GM12878 (cell line): ENCODE results near the gene HAVCR1.
"Not testable (repeated sequence)": the region's sequence is repeated elsewhere in the genome, so short reads cannot be mapped to it uniquely, and the experiment has no call there.

Experiments used
- E2F4 ChIP-seq: IDR thresholded peaks from 2 replicates; pipeline ENCODE4 v1.6.1; 2012; ENCODE audit warnings: low read depth, low read length, improper control_type of control experiment
- HDAC2 ChIP-seq: fragments of 200-600 bp; sonication (generic); IDR thresholded peaks from 2 replicates; pipeline ENCODE4 v1.6.1; 2017
- IRF3 ChIP-seq: fragments of 450-650 bp; IDR thresholded peaks from 2 replicates; pipeline ENCODE4 v1.6.1; 2014; ENCODE audit warnings: mild to moderate bottlenecking
- PAX8 ChIP-seq: fragments of 450-650 bp; IDR thresholded peaks from 2 replicates; pipeline ENCODE4 v1.6.1; 2017; ENCODE audit warnings: mild to moderate bottlenecking, moderate library complexity
- PML ChIP-seq: IDR thresholded peaks from 2 replicates; pipeline ENCODE4 v1.6.1; 2012; ENCODE audit warnings: low read length, inconsistent platforms
- SPI1 ChIP-seq: IDR thresholded peaks from 2 replicates; pipeline ENCODE4 v1.6.1; 2011; ENCODE audit warnings: low read depth, mild to moderate bottlenecking, low read length, moderate library complexity, borderline replicate concordance; ENCODE audit not compliant: insufficient read depth
- TF ChIP-seq, protein P1 (sequence below), 3 experiments: IDR thresholded peaks in 2 of 3; conservative IDR thresholded peaks in 1 of 3; 2 replicates each; pipeline ENCODE4 v1.5.1; 2011; ENCODE audit warnings: low read depth in 3 of 3, low read length in 3 of 3, mild to moderate bottlenecking in 3 of 3, control low read depth in 2 of 3, moderate library complexity in 2 of 3, inconsistent platforms in 1 of 3, mixed read lengths in 1 of 3; ENCODE audit not compliant: control insufficient read depth in 2 of 3, insufficient read depth in 1 of 3; ENCODE audit errors: extremely low read depth in 1 of 3

DNA sequence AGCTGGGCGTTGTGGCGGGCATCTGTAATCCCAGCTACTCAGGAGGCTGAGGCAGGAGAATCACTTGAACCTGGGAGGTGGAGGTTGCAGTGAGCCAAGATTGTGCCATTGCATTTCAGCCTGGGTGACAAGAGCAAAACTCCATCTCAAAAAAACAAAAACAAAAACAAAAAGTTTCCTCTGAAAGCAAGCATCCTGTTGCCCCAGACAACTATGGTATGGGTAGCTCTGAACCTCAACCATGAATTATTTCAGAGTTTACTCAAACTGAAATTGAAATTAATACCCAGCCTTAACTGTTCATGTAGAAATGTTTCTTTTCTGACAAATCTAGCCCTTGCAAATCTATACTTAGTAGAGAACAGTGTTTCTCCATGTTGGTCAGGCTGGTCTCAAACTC, 31.3 kb downstream of the HAVCR1 start:
- TF ChIP-seq, protein P1, sequence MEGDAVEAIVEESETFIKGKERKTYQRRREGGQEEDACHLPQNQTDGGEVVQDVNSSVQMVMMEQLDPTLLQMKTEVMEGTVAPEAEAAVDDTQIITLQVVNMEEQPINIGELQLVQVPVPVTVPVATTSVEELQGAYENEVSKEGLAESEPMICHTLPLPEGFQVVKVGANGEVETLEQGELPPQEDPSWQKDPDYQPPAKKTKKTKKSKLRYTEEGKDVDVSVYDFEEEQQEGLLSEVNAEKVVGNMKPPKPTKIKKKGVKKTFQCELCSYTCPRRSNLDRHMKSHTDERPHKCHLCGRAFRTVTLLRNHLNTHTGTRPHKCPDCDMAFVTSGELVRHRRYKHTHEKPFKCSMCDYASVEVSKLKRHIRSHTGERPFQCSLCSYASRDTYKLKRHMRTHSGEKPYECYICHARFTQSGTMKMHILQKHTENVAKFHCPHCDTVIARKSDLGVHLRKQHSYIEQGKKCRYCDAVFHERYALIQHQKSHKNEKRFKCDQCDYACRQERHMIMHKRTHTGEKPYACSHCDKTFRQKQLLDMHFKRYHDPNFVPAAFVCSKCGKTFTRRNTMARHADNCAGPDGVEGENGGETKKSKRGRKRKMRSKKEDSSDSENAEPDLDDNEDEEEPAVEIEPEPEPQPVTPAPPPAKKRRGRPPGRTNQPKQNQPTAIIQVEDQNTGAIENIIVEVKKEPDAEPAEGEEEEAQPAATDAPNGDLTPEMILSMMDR (IDR thresholded peaks at IDR 0.05 in 2 of 3, conservative IDR thresholded peaks at IDR 0.05 in 1 of 3; ENCODE audit: control insufficient read depth in 2 of 3, extremely low read depth in 1 of 3, insufficient read depth in 1 of 3, low read depth in 3 of 3, low read length in 3 of 3): not testable (repeated sequence)
- not testable (repeated sequence) for TF ChIP-seq SPI1, PAX8, HDAC2, E2F4, IRF3, PML
